Ascending aorta (tissue), 2 donors: ENCODE results near the gene PYY. TPM values are rescaled to one million over a fixed set of nuclear protein-coding genes. Genes with fewer than 3 reads are reported as not detected.
"Not testable (repeated sequence)": the region's sequence is repeated elsewhere in the genome, so short reads cannot be mapped to it uniquely, and the experiment has no call there.

Source experiments
- DNase-seq, 2 donors: peaks; one replicate each; pipeline ENCODE4 v3.0.0-alpha.2; 2019; ENCODE audit warnings: low spot score in 2 of 2
- H3K27ac ChIP-seq, 2 donors: fragments of 200-600 bp; sonication (generic); one replicate each; pipeline ENCODE4 v1.5.1; 2016 to 2017; ENCODE audit warnings: mild to moderate bottlenecking in 1 of 2
- H3K27me3 ChIP-seq: fragments of 200-600 bp; sonication (generic); one replicate; pipeline ENCODE4 v1.5.1; 2017
- H3K36me3 ChIP-seq, 2 donors: fragments of 200-600 bp; sonication (generic); one replicate each; pipeline ENCODE4 v1.5.1; 2016
- H3K4me1 ChIP-seq, 2 donors: fragments of 200-600 bp; sonication (generic); one replicate each; pipeline ENCODE4 v1.5.1; 2016 to 2017; ENCODE audit warnings: mild to moderate bottlenecking in 1 of 2
- H3K4me3 ChIP-seq, 2 donors: fragments of 200-600 bp; sonication (generic); one replicate each; pipeline ENCODE4 v1.5.1; 2016 to 2017; ENCODE audit warnings: mild to moderate bottlenecking in 1 of 2
- H3K9me3 ChIP-seq, 2 donors: fragments of 200-600 bp; sonication (generic); one replicate each; pipeline ENCODE4 v1.5.1; 2016
- intact Hi-C: fragments of 100-400 bp; cut with DNase I; formaldehyde crosslinking; loops from one replicate; pipeline ENCODE4 v1.15.1; 2023
- total RNA-seq: library from RNA; depleted of rRNA; stranded (reverse); fragments of >200 nt; gene quantifications from one replicate; pipeline ENCODE4 v1.1.0, GENCODE V29; 2016
- TF ChIP-seq, protein P1 (sequence below), 3 experiments: fragments of 200-600 bp in 2 of 3; fragments of 450-650 bp in 1 of 3; sonication (generic) in 2 of 3; IDR thresholded peaks; one replicate each; pipeline ENCODE4 v1.5.1; 2016 to 2019; ENCODE audit warnings: antibody characterized with exemption in 3 of 3, mild to moderate bottlenecking in 1 of 3, moderate library complexity in 1 of 3

Gene PYY
- total RNA-seq, 1 donor from 2014 or later = not detected

DNA sequence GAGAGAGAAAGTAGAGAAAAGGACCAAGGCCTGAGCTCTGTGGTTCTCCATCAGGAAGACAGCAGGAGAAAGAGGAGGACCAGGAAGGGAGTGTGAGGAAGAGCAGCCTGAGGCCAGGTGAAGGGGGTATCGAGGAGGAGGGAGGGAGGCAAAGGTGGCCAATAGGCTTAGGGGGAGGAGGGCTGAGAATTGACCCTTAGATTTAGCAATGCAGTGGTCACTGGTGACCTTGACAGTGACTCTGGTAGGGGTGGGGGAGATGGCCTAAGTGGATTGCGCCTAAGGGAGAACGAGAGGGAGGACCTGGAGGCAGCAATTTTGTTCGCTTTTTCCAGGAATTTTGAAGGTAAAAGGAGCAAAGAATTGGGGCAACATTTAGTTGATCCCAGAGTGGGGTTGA, 45.3 kb upstream of the PYY start:
- Histone ChIP-seq H3K27ac (no peak overlapping the region), H3K4me3 (no peak overlapping the region), H3K9me3 (no peaks in the 10 kb centered on the region), H3K36me3 (no peaks in the 10 kb centered on the region), H3K4me1 (peaks cover 4 to 8% of the 10 kb centered on the region in 2 donors), H3K27me3 (no peaks in the 10 kb centered on the region)
- intact Hi-C loops = no loop called here
- TF ChIP-seq, protein P1, sequence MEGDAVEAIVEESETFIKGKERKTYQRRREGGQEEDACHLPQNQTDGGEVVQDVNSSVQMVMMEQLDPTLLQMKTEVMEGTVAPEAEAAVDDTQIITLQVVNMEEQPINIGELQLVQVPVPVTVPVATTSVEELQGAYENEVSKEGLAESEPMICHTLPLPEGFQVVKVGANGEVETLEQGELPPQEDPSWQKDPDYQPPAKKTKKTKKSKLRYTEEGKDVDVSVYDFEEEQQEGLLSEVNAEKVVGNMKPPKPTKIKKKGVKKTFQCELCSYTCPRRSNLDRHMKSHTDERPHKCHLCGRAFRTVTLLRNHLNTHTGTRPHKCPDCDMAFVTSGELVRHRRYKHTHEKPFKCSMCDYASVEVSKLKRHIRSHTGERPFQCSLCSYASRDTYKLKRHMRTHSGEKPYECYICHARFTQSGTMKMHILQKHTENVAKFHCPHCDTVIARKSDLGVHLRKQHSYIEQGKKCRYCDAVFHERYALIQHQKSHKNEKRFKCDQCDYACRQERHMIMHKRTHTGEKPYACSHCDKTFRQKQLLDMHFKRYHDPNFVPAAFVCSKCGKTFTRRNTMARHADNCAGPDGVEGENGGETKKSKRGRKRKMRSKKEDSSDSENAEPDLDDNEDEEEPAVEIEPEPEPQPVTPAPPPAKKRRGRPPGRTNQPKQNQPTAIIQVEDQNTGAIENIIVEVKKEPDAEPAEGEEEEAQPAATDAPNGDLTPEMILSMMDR (IDR thresholded peaks at IDR 0.05) = no peak
- DNase-seq = no peak

DNA sequence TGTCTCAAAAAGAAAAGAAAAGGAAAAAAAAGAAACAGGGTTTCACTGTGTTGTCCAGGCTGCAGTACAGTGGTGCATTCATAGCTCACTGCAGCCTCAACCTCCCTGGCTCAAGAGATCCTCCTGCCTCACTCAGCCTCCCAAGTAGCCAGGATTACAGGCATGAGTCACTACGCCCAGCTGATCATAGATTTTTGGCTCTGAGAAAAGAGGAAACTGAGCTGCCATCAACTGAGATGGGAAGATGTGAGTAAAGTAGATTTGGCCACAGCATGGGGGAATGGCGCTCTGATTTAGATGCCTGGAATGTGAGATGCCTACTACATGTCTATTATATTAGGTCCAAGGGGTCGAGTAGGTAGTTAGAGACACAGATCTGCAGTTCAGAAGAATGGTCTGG, 44.8 kb upstream of the PYY start:
- TF ChIP-seq, protein P1 (IDR thresholded peaks at IDR 0.05) = no peak
- Histone ChIP-seq H3K27me3 (no peaks in the 10 kb centered on the region), H3K4me3 (no peak overlapping the region), H3K36me3 (no peaks in the 10 kb centered on the region), H3K27ac (no peak overlapping the region), H3K4me1 (peaks cover 4 to 8% of the 10 kb centered on the region in 2 donors), H3K9me3 (no peaks in the 10 kb centered on the region)
- intact Hi-C loops = no loop called here
- no peak for DNase-seq

DNA sequence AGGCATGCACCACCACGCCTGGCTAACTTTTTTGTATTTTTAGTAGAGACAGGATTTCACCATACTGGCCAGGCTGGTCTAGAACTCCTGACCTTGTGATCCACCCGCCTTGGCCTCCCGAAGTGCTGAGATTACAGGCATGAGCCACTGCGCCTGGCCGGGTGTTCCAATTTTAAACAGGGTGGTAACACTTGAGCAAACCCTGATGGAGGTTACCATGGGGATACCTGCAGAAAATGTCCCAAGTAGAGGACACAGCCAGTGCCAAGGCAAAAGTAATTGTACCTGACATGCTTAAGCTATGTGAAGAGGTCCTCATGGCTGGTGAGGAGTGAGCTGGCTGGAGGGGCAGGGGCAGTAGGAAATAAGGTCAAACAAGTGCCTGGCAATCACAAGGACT, 43.4 kb upstream of the PYY start:
- H3K4me3 ChIP-seq, H3K9me3 ChIP-seq, H3K4me1 ChIP-seq, H3K27me3 ChIP-seq, H3K36me3 ChIP-seq, H3K27ac ChIP-seq, intact Hi-C loops, DNase-seq: not testable (repeated sequence)

DNA sequence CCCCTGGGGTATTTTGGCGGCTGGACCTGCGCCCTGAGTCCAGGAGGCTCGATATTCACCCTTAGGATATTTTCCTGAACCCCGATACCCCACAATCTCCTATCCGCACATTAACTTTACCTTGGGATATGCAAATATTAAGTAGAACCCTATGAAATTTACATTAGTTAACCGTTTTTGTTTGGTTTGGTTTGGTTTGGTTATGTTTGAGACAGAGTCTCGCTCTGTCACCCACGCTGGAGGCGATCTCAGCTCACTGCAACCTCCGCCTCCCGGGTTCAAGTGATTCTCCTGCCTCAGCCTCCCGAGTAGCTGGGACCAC, 41.4 kb upstream of the PYY start:
- intact Hi-C loops = loop anchor here (2.0 kb wide), 1 partner anchor 50 kb away; no protein-coding TSS in a partner anchor
- Histone ChIP-seq H3K4me3 (peak overlapping the region; percentile 34 to 53), H3K4me1 (peaks cover 4 to 8% of the 10 kb centered on the region in 2 donors), H3K36me3 (no peaks in the 10 kb centered on the region), H3K27me3 (no peaks in the 10 kb centered on the region), H3K9me3 (no peaks in the 10 kb centered on the region), H3K27ac (no peak overlapping the region)
- TF ChIP-seq, protein P1 (IDR thresholded peaks at IDR 0.05) = no peak
- DNase-seq = no peak

DNA sequence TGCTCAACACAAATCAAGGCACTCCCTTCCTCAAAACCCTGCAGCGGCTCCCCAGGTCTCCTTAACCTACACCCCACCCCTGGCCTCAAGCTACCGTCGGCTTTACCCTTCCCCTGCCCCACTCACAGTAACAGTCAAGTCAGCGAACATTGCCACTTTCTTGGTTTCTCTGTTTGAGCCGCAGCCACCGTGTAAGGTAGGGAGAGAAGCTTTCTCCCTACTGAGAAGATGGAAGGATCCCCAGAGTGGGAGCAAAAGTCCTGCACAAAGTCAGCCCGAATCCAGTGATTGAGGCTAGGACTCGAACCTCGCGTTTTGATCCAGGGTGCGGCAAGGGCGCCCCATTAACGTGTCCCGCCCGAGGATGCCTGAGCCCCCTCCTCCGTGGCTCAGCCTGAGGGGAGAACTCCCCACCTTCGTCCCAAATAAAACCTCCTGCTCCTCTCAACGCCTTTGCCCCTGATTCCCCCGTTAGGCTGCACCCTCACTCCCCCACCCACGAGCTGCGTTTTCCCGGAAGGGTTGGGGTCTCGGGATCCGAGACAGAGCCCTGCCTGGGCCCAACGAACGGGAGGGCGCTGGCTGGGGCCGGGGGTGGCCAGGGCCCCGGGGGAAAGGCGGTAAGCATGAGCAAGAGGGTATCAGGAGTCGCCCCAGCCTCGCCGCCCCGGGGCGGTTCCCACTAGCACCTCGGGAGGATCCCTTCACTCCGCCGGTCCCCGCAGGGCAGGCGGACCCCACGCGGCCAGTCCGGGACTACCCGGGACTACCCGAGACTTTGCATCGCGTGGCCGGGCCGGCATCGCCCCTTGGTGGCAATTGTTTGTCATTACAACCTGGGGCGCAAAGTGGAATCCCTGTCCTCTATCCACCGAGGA, 40.8 kb upstream of the PYY start:
- H3K4me3 ChIP-seq = peak overlapping the region; percentile 34 to 53
- DNase-seq = peak in 1 of 2 donors; percentile 77

DNA sequence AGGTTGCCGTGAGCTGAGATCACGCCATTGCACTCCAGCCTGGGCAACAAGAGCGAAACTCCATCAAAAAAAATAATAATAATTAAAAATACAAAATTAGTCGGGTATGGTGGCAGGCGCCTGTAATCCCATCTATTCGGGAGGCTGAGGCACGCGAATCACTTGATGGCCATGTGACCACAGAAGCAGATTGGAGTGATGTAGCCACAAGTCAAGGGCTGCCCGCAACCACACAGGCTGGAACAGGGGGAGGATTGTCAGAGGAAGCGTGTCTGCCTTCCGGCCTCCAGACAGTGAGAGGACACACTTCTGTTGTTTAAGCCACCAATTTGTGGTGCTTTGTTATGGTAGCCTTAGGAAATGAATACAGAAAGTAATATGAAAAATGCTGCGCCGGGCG, 38.9 kb upstream of the PYY start:
- TF ChIP-seq, protein P1 (IDR thresholded peaks at IDR 0.05) = no peak
- no peak for DNase-seq
- Histone ChIP-seq H3K27me3 (no peaks in the 10 kb centered on the region), H3K4me1 (peaks cover 4 to 8% of the 10 kb centered on the region in 2 donors), H3K27ac (no peak overlapping the region), H3K4me3 (no peak overlapping the region), H3K36me3 (no peaks in the 10 kb centered on the region), H3K9me3 (no peaks in the 10 kb centered on the region)
- intact Hi-C loops = no loop called here

More for the DNA sequence above, 40.8 kb upstream of the PYY start:
- intact Hi-C loops = loop anchor here (2.0 kb wide), 1 partner anchor 50 kb away; no protein-coding TSS in a partner anchor
- Histone ChIP-seq H3K27ac (no peak overlapping the region), H3K27me3 (no peaks in the 10 kb centered on the region), H3K36me3 (no peaks in the 10 kb centered on the region), H3K4me1 (peaks cover 4 to 8% of the 10 kb centered on the region in 2 donors), H3K9me3 (no peaks in the 10 kb centered on the region)
- TF ChIP-seq, protein P1 (IDR thresholded peaks at IDR 0.05) = peak; percentile 74 to 87 (median 78)
